NCI-H510A (cell line): ENCODE measurements around the gene TRIM65.
"Not testable (repeated sequence)": the region's sequence is repeated elsewhere in the genome, so short reads cannot be mapped to it uniquely, and the experiment has no call there.

Source experiments
- DNase-seq: peaks from one replicate; lab custom pipeline; 2025; lab: John Stamatoyannopoulos, UW

TRIM65 gene

GRCh38 chr17:75875182-75875939, 21.4 kb downstream of the TRIM65 start:
- no peak for DNase-seq

GRCh38 chr17:75874323-75875181, 22.2 kb downstream of the TRIM65 start:
- no peak for DNase-seq

- DNase-seq = no peak
Observed at GRCh38 chr17:75873587-75874322, 23.0 kb downstream of the TRIM65 start.

- DNase-seq = peak; percentile 43
Observed at GRCh38 chr17:75872434-75873351, 24.1 kb downstream of the TRIM65 start.

GRCh38 chr17:75870228-75870627, 26.5 kb downstream of the TRIM65 start:
- DNase-seq = not testable (repeated sequence)

GRCh38 chr17:75869282-75870141, 27.2 kb downstream of the TRIM65 start:
- DNase-seq = no peak

GRCh38 chr17:75868730-75869281, 27.9 kb downstream of the TRIM65 start:
- not testable (repeated sequence) for DNase-seq

- not testable (repeated sequence) for DNase-seq
Observed at GRCh38 chr17:75865404-75866188, 31.2 kb downstream of the TRIM65 start.

- DNase-seq = not testable (repeated sequence)
Observed at GRCh38 chr17:75864887-75865286, 31.9 kb downstream of the TRIM65 start.

GRCh38 chr17:75864448-75864871, 32.3 kb downstream of the TRIM65 start:
- DNase-seq = no peak

- no peak for DNase-seq
Observed at GRCh38 chr17:75861927-75862317, 34.8 kb downstream of the TRIM65 start.

GRCh38 chr17:75859358-75859757, 37.4 kb downstream of the TRIM65 start:
- not testable (repeated sequence) for DNase-seq

- DNase-seq = no peak
Observed at GRCh38 chr17:75856062-75856756, 40.5 kb downstream of the TRIM65 start.

- peak; percentile 98 for DNase-seq
Observed at GRCh38 chr17:75855310-75856061, 41.3 kb downstream of the TRIM65 start, which contains the start of gene WBP2. Gene WBP2, minus strand, starts transcription at chr17:75855335. Its CDS starts 38 bp downstream, at chr17:75855297.

- DNase-seq = no peak
Observed at GRCh38 chr17:75854881-75855309, 41.9 kb downstream of the TRIM65 start.

GRCh38 chr17:75854101-75854748, 42.5 kb downstream of the TRIM65 start:
- no peak for DNase-seq

- no peak for DNase-seq
Observed at GRCh38 chr17:75853433-75853832, 43.3 kb downstream of the TRIM65 start.
